HepG2 (cell line): ENCODE measurements around the gene CD4. TPM values are rescaled to one million over a fixed set of nuclear protein-coding genes. Genes with fewer than 3 reads are reported as not detected.

Experiments
- BRCA1 ChIP-seq: sonication (generic); formaldehyde crosslinking; IDR thresholded peaks from 2 replicates; pipeline ENCODE4 v1.4.0; 2020; ENCODE audit warnings: missing genetic modification reagents
- HMGA1 ChIP-seq: sonication (generic); formaldehyde crosslinking; conservative IDR thresholded peaks from 2 replicates; pipeline ENCODE4 v1.4.0; 2020; ENCODE audit warnings: missing genetic modification reagents
- HNF4G ChIP-seq, 2 experiments: sonication (generic) in 1 of 2; formaldehyde crosslinking in 1 of 2; IDR thresholded peaks; 2 replicates each; pipeline versions ENCODE4 v1.4.0 to v1.6.1; 2011 to 2020; ENCODE audit warnings: borderline replicate concordance in 2 of 2, low read depth in 2 of 2, mild to moderate bottlenecking in 2 of 2, low read length in 1 of 2, missing genetic modification reagents in 1 of 2, moderate library complexity in 1 of 2
- KDM5A ChIP-seq: fragments of 200-600 bp; sonication (generic); IDR thresholded peaks from 2 replicates; pipeline ENCODE4 v1.7.0; 2018; ENCODE audit warnings: antibody characterized with exemption, mild to moderate bottlenecking, low read length, borderline replicate concordance
- MAZ ChIP-seq, 2 experiments: sonication (generic) in 1 of 2; formaldehyde crosslinking in 1 of 2; IDR thresholded peaks; 2 replicates each; pipeline versions ENCODE4 v1.5.0 to v1.6.1; 2012 to 2020; ENCODE audit warnings: low read depth in 2 of 2, mild to moderate bottlenecking in 2 of 2, borderline replicate concordance in 1 of 2, improper control_type of control experiment in 1 of 2, low read length in 1 of 2, missing genetic modification reagents in 1 of 2, moderate library complexity in 1 of 2
- MYNN ChIP-seq: sonication (generic); formaldehyde crosslinking; IDR thresholded peaks from 2 replicates; pipeline ENCODE4 v1.4.0; 2020; ENCODE audit warnings: mild to moderate bottlenecking, low read depth, missing genetic modification reagents
- NFE2L2 ChIP-seq: fragments of 150-350 bp; IDR thresholded peaks from 2 replicates; pipeline ENCODE4 v1.6.1; 2014; ENCODE audit warnings: low read length
- PRMT3 ChIP-seq: sonication (generic); formaldehyde crosslinking; IDR thresholded peaks from 2 replicates; pipeline ENCODE4 v1.8.1; 2022; ENCODE audit warnings: low read depth, mild to moderate bottlenecking, moderate library complexity, missing genetic modification reagents, borderline replicate concordance
- RFXANK ChIP-seq: IDR thresholded peaks from 2 replicates; pipeline ENCODE4 v1.6.1; 2016
- TARDBP ChIP-seq: sonication (generic); formaldehyde crosslinking; IDR thresholded peaks from 2 replicates; pipeline ENCODE4 v1.8.0; 2022; ENCODE audit warnings: mild to moderate bottlenecking, missing genetic modification reagents
- YEATS4 ChIP-seq: sonication (generic); formaldehyde crosslinking; IDR thresholded peaks from 2 replicates; pipeline ENCODE4 v1.4.0; 2020; ENCODE audit warnings: missing genetic modification reagents, borderline replicate concordance
- ZBTB49 ChIP-seq: sonication (generic); formaldehyde crosslinking; IDR thresholded peaks from 2 replicates; pipeline ENCODE4 v1.4.0; 2020; ENCODE audit warnings: missing genetic modification reagents, borderline replicate concordance
- ZNF101 ChIP-seq: sonication (generic); formaldehyde crosslinking; IDR thresholded peaks from 2 replicates; pipeline ENCODE4 v1.4.0; 2020; ENCODE audit warnings: mild to moderate bottlenecking, low read depth, missing genetic modification reagents, borderline replicate concordance
- ZNF530 ChIP-seq: sonication (generic); formaldehyde crosslinking; IDR thresholded peaks from 2 replicates; pipeline ENCODE4 v1.5.0; 2020; ENCODE audit warnings: low read depth, mild to moderate bottlenecking, missing genetic modification reagents
- ZNF580 ChIP-seq: IDR thresholded peaks from 2 replicates; pipeline ENCODE4 v1.6.1; 2016; ENCODE audit warnings: low read depth, borderline replicate concordance
- ZNF605 ChIP-seq: sonication (generic); formaldehyde crosslinking; IDR thresholded peaks from 2 replicates; pipeline ENCODE4 v1.8.0; 2022; ENCODE audit warnings: mild to moderate bottlenecking, missing genetic modification reagents
- ZNF768 ChIP-seq: sonication (generic); formaldehyde crosslinking; IDR thresholded peaks from 2 replicates; pipeline ENCODE4 v1.4.0; 2020; ENCODE audit warnings: missing genetic modification reagents
- ZNF816 ChIP-seq: sonication (generic); formaldehyde crosslinking; IDR thresholded peaks from 2 replicates; pipeline ENCODE4 v1.8.0; 2022; ENCODE audit warnings: missing genetic modification reagents, mild to moderate bottlenecking, borderline replicate concordance
- ZNF850 ChIP-seq: sonication (generic); formaldehyde crosslinking; conservative IDR thresholded peaks from 2 replicates; pipeline ENCODE4 v1.9.0; 2021; ENCODE audit warnings: mild to moderate bottlenecking, missing genetic modification reagents
- polyA plus RNA-seq, 8 experiments: library from polyadenylated mRNA; depleted of rRNA in 3 of 8; stranded (reverse) in 7 of 8; unstranded in 1 of 8; fragments of >200 nt; fragmentation: Illumina TruSeq in 4 of 8; extraction: Trizol in 4 of 8; gene quantifications; 2 replicates each; pipeline versions ENCODE4 v1.2.1 to v1.2.3, GENCODE V29; 2011 to 2016; ENCODE audit warnings: low read depth in 4 of 8, missing spikeins in 1 of 8, mixed read lengths in 1 of 8; ENCODE audit not compliant: insufficient read depth in 1 of 8
- total RNA-seq, 5 experiments: library from RNA; depleted of rRNA; stranded (reverse); fragments of >200 nt; fragmentation: Illumina TruSeq; extraction: Trizol; gene quantifications; 2 replicates each; pipeline ENCODE4 v1.2.3, GENCODE V29; 2016; ENCODE audit warnings: low read depth in 1 of 5
- TF ChIP-seq, protein P1 (sequence below): sonication (generic); formaldehyde crosslinking; IDR thresholded peaks from 2 replicates; pipeline ENCODE4 v1.4.0; 2020; ENCODE audit warnings: mild to moderate bottlenecking, low read depth, missing genetic modification reagents

Gene CD4
- total and polyA plus RNA-seq, 2 of the 13 experiments (the other 11 are each of a cell fraction or from before 2014, with no cell fraction given): 0.07 to 0.95 TPM

DNA sequence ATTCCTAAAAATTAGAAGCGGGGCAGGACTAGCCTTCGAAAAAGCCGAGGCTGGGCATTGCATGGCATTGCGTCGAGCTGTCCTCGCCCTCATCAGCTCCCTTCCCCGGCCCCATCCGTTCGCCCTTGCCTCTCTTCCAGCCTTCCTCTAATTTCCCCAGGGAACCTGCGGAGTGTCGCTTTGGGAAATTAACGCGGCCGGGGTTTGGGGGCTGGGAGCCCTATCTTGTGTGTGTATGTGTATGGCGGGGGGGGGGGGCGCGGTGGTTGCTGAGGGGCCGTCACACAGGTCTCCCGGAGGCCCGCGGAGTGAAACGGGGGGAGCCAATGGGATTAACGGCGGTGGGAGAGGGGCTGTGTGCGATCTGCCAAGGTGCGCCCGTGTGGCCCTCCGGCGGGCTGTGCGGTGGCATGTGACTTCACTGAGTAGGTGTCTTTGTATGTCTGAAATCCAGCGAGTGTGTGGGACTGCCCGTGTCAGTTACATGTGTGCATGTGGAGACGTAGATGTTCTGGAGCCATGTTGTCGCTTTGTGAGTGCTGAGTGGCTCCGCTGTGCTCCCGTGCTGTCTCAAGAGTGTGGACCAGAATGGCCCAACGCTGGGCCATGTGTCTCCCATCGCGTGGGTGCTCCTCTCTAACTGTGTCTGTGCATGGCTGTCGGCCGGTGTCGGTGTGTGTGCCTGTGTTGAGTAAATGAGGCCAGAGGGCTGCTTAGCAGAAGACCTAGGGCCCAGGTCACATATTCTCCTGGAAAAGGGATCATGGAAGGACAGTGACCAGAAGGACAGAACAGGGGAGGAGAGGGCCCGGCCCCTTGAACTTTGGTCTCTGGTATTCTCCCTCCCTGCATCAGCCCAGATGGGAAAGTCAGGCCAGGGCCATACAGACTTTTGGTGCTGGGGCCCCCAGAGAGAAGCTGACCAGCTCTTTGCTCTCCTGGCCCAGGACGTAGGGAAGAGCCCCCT, 21.7 kb upstream of the CD4 start (continued):
- TF ChIP-seq MYNN (CRISPR knock-in tag): 0 out of 2 replicates have a peak, but pooled peaks have one; percentile 14
- TF ChIP-seq, protein P1, sequence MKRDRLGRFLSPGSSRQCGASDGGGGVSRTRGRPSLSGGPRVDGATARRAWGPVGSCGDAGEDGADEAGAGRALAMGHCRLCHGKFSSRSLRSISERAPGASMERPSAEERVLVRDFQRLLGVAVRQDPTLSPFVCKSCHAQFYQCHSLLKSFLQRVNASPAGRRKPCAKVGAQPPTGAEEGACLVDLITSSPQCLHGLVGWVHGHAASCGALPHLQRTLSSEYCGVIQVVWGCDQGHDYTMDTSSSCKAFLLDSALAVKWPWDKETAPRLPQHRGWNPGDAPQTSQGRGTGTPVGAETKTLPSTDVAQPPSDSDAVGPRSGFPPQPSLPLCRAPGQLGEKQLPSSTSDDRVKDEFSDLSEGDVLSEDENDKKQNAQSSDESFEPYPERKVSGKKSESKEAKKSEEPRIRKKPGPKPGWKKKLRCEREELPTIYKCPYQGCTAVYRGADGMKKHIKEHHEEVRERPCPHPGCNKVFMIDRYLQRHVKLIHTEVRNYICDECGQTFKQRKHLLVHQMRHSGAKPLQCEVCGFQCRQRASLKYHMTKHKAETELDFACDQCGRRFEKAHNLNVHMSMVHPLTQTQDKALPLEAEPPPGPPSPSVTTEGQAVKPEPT (CRISPR knock-in tag): no peak
- TF ChIP-seq BRCA1 (CRISPR knock-in tag): no peak
- peak; percentile 69; the same call in 1 of the 2 replicates for TF ChIP-seq ZNF580
- TF ChIP-seq ZBTB49 (CRISPR knock-in tag): no peak; the same call in 1 of the 2 replicates
- no peak for TF ChIP-seq ZNF101 (CRISPR knock-in tag)
- TF ChIP-seq ZNF530: no peak
- TF ChIP-seq PRMT3 (CRISPR knock-in tag): no peak
- no peak for TF ChIP-seq ZNF850 (CRISPR knock-in tag)
- TF ChIP-seq ZNF605: peak; percentile 31; the same call in 1 of the 2 replicates
- TF ChIP-seq KDM5A: no peak; the same call in 1 of the 2 replicates
- TF ChIP-seq MAZ (IDR thresholded peaks at IDR 0.05; ENCODE audit: borderline replicate concordance, low read depth, low read length): no peak; the same call in 1 of the 2 replicates
- TF ChIP-seq MAZ (CRISPR knock-in tag; IDR thresholded peaks at IDR 0.05; ENCODE audit: low read depth): peak; percentile 46; the same call in 1 of the 2 replicates
- TF ChIP-seq TARDBP (CRISPR knock-in tag): no peak
- TF ChIP-seq ZNF768 (CRISPR knock-in tag): no peak
- TF ChIP-seq HMGA1: no peak
- no peak for TF ChIP-seq ZNF816 (CRISPR knock-in tag)
- TF ChIP-seq NFE2L2: no peak
- no peak for TF ChIP-seq RFXANK (CRISPR knock-in tag)
- TF ChIP-seq HNF4G (IDR thresholded peaks at IDR 0.05; ENCODE audit: borderline replicate concordance, low read depth, low read length): peak; percentile 84
- 0 out of 2 replicates have a peak, but pooled peaks have one; percentile 55 for TF ChIP-seq HNF4G (CRISPR knock-in tag; IDR thresholded peaks at IDR 0.05; ENCODE audit: borderline replicate concordance, low read depth)
- peak; percentile 38; the same call in 1 of the 2 replicates for TF ChIP-seq YEATS4 (CRISPR knock-in tag)
